Measurements from ENCODE around the gene CDYL. TPM values are rescaled to one million over a fixed set of nuclear protein-coding genes. Genes with fewer than 3 reads are reported as not detected.

Gene CDYL
- total and polyA plus RNA-seq, 4 donors, result 3.3 to 25.4 (median 11.0) TPM

DNA sequence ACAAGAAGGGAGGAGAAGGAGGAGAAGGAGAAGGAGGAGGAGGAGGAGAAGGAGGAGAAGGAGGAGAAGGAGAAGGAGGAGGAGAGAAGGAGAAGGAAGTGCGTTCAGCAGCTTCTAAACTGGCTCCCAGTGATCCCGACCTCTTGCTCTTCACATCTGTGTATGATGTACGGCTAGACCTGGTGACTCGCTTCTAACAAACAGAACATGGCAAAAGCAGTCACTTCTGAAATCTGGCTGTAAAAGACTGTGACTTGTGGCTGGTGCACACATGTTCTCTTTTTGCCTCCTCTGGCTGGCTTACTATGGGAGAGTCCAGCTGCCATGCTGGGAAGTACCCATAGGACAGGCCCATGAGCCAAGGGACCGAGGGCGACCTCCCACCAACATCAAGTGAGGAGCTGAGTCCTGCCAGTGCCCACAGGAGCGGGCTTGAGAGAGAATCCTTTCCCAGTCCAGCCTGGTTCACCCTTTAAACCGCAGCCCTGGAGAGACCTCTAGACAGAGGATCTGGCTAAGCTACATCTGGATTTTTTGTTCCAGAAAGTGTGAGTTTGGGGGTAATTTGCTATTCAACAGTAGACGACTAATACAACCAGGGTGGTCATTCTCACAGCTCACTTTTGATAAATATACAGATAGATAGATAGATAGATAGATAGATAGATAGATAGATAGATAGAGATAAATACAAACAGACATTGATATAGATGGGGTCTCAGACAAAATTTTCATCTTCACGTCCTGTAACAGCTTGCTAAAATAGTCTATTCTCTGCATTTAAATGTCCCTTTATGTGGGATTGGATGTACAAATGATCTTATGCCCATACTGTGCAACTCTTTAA lies 185.3 kb downstream of the CDYL start:
- Histone ChIP-seq H3K9me3 (ENCODE audit: control insufficient read depth in 4 of 4, low read length in 3 of 4) (no peaks in the 10 kb centered on the region), H3K9ac (ENCODE audit: low read depth in 1 of 2, low read length in 2 of 2) (no peak overlapping the region), H3K27me3 (ENCODE audit: control insufficient read depth in 4 of 4, insufficient read depth in 4 of 4, low read length in 3 of 4) (no peaks in the 10 kb centered on the region), H3K4me1 (ENCODE audit: control insufficient read depth in 4 of 4, insufficient read depth in 4 of 4, low read length in 3 of 4) (no peaks in the 10 kb centered on the region), H3K36me3 (ENCODE audit: control insufficient read depth in 4 of 4, insufficient read depth in 3 of 4, low read depth in 1 of 4, low read length in 3 of 4) (no peaks in the 10 kb centered on the region), H3K4me3 (ENCODE audit: low read depth in 1 of 3, low read length in 3 of 3) (no peak overlapping the region), H3K27ac (ENCODE audit: low read depth in 1 of 2, low read length in 2 of 2) (no peak overlapping the region)
- WGBS, result 85% methylated on average over 10 of the region's 10 CpGs
- no peak for DNase-seq (ENCODE audit: low spot score)
- no peak for TF ChIP-seq RXRA (IDR thresholded peaks at IDR 0.05)

DNA sequence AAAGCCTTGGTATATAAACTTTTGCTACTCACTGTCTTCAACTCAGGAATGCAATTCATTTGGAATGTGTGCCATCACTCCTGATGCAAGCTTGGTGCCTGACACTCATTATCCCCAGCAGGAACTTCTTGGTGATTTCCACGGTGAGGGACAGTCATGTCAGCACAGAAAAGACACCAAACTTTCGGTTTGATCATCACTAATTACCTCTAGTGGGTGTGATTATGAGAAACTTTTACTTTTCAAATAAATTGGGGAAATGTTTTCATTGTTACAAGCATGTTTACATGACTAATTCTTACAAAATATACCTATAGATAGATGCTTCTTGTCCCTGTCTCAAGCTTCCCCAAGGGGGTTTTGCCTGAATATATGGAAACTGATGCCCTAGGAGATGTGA lies 186.7 kb downstream of the CDYL start:
- WGBS, result 80% methylated on average over 2 of the region's 2 CpGs
- H3K36me3 ChIP-seq (ENCODE audit: control insufficient read depth in 4 of 4, insufficient read depth in 3 of 4, low read depth in 1 of 4, low read length in 3 of 4), result no peaks in the 10 kb centered on the region
- TF ChIP-seq, protein P1, sequence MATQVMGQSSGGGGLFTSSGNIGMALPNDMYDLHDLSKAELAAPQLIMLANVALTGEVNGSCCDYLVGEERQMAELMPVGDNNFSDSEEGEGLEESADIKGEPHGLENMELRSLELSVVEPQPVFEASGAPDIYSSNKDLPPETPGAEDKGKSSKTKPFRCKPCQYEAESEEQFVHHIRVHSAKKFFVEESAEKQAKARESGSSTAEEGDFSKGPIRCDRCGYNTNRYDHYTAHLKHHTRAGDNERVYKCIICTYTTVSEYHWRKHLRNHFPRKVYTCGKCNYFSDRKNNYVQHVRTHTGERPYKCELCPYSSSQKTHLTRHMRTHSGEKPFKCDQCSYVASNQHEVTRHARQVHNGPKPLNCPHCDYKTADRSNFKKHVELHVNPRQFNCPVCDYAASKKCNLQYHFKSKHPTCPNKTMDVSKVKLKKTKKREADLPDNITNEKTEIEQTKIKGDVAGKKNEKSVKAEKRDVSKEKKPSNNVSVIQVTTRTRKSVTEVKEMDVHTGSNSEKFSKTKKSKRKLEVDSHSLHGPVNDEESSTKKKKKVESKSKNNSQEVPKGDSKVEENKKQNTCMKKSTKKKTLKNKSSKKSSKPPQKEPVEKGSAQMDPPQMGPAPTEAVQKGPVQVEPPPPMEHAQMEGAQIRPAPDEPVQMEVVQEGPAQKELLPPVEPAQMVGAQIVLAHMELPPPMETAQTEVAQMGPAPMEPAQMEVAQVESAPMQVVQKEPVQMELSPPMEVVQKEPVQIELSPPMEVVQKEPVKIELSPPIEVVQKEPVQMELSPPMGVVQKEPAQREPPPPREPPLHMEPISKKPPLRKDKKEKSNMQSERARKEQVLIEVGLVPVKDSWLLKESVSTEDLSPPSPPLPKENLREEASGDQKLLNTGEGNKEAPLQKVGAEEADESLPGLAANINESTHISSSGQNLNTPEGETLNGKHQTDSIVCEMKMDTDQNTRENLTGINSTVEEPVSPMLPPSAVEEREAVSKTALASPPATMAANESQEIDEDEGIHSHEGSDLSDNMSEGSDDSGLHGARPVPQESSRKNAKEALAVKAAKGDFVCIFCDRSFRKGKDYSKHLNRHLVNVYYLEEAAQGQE (IDR thresholded peaks at IDR 0.05), result no peak
- no peak overlapping the region for H3K9ac ChIP-seq (ENCODE audit: low read depth in 1 of 2, low read length in 2 of 2)
- H3K4me3 ChIP-seq (ENCODE audit: low read depth in 1 of 3, low read length in 3 of 3), result no peak overlapping the region
- H3K9me3 ChIP-seq (ENCODE audit: control insufficient read depth in 4 of 4, low read length in 3 of 4), result no peaks in the 10 kb centered on the region
- H3K27ac ChIP-seq (ENCODE audit: low read depth in 1 of 2, low read length in 2 of 2), result no peak overlapping the region
- H3K4me1 ChIP-seq (ENCODE audit: control insufficient read depth in 4 of 4, insufficient read depth in 4 of 4, low read length in 3 of 4), result no peaks in the 10 kb centered on the region
- no peaks in the 10 kb centered on the region for H3K27me3 ChIP-seq (ENCODE audit: control insufficient read depth in 4 of 4, insufficient read depth in 4 of 4, low read length in 3 of 4)
- DNase-seq (ENCODE audit: low spot score), result no peak

DNA sequence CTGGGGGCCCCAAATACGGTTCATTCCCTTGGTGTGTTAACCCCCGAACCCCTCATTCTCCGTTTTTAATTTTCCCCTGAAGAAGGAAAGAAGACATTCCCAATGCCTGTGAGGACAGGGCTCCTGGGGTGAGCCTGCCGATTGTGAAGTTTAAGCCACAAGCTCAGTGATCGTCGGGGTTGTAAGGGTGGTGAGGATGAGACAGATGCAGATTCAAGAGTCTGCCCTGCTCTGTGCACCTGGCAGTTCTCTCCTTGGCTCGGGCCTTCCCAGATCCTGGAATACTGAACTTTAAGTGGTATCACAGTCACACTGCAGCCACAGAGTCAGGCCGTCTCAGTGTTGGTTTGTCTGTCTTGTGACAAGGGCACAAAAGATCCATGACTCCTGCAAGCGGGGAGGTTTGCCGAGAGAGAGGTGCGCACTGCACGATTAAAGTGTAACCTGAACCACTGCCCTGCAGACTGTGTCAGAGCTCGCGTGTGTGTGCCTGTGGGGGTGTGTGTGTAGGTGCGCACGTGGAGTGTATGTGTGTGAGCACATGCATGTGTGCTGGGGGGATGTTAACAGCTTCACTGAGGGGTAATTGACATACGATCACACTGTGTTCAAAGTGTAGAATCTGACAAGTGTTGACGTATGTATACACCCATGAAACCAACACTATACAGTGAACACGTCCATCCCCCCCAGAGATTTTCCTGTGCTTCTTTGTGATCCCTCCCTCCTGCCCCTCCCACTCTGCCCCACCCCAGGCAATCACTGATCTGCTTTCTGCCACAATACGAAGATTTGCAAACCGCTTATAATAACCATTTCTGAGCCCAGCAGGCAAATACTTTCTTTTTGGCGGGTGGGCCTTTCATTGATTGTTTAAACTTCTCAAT lies 188.7 kb downstream of the CDYL start:
- no peaks in the 10 kb centered on the region for H3K9me3 ChIP-seq (ENCODE audit: control insufficient read depth in 4 of 4, low read length in 3 of 4)
- no peak overlapping the region for H3K27ac ChIP-seq (ENCODE audit: low read depth in 1 of 2, low read length in 2 of 2)
- TF ChIP-seq FOXA2 (IDR thresholded peaks at IDR 0.05) (no peak), HNF4G (IDR thresholded peaks at IDR 0.05) (no peak), GABPA (IDR thresholded peaks at IDR 0.05 in 1 of 2, conservative IDR thresholded peaks at IDR 0.05 in 1 of 2) (no peak)
- TF ChIP-seq, protein P2, sequence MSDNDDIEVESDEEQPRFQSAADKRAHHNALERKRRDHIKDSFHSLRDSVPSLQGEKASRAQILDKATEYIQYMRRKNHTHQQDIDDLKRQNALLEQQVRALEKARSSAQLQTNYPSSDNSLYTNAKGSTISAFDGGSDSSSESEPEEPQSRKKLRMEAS (IDR thresholded peaks at IDR 0.05), result no peak
- TF ChIP-seq, protein P3, sequence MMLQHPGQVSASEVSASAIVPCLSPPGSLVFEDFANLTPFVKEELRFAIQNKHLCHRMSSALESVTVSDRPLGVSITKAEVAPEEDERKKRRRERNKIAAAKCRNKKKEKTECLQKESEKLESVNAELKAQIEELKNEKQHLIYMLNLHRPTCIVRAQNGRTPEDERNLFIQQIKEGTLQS (IDR thresholded peaks at IDR 0.05), result no peak
- no peak for DNase-seq (ENCODE audit: low spot score)
- H3K4me1 ChIP-seq (ENCODE audit: control insufficient read depth in 4 of 4, insufficient read depth in 4 of 4, low read length in 3 of 4), result no peaks in the 10 kb centered on the region
- no peaks in the 10 kb centered on the region for H3K36me3 ChIP-seq (ENCODE audit: control insufficient read depth in 4 of 4, insufficient read depth in 3 of 4, low read depth in 1 of 4, low read length in 3 of 4)
- no peak overlapping the region for H3K9ac ChIP-seq (ENCODE audit: low read depth in 1 of 2, low read length in 2 of 2)
- H3K4me3 ChIP-seq (ENCODE audit: low read depth in 1 of 3, low read length in 3 of 3), result no peak overlapping the region
- no peaks in the 10 kb centered on the region for H3K27me3 ChIP-seq (ENCODE audit: control insufficient read depth in 4 of 4, insufficient read depth in 4 of 4, low read length in 3 of 4)
- 69% methylated on average over 22 of the region's 22 CpGs for WGBS

Data from liver (tissue), 9 donors.